ENCODE data around the gene TENT5C. TPM values are rescaled to one million over a fixed set of nuclear protein-coding genes. Genes with fewer than 3 reads are reported as not detected.

Gene TENT5C
- total and polyA plus RNA-seq, 10 of the 15 experiments (the other 5 are each of a cell fraction or from before 2014, with no cell fraction given) = 0.19 to 2.4 (median 0.78) TPM

DNA sequence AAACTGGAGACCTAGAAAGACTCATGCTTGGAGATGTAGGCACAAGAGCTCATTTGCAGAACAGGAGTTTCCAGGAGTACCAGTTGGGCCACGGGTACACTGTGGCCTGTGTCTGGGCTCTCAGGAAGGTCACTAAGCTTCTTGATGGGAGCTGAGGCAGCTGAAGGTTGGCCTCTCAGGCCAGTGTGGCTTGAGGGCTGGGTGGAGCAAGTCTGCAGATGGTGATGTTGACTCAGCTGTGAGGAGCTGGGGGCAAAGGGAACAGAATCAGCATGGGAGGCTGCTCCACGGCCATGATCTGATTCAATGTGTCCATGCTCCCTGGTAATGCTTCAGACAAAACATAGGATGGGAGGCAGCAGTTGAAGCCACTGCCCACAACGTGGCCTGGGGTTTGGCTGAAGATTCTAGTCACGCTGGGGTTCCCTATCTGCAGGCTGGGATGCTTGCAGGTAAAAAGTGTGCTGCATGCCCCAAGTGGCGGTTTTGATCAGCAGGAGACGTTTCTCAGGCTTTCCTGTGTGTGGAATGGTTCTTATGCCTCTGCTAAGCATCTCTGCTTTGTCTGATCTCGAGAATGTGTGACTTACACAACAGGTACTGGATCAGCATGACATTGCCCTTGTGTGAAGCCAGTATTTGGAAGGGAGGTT, 15.4 kb upstream of the TENT5C start:
- Histone ChIP-seq H3K27ac (ENCODE audit: control insufficient read depth, insufficient read depth) (no peak overlapping the region), H3K4me2 (ENCODE audit: control insufficient read depth, insufficient read depth) (no peak overlapping the region), H3K36me3 (ENCODE audit: control insufficient read depth in 2 of 2, insufficient read depth in 2 of 2, low read length in 1 of 2) (no peaks in the 10 kb centered on the region), H3K4me1 (ENCODE audit: control insufficient read depth, insufficient read depth, low read length) (no peaks in the 10 kb centered on the region), H3K9me3 (replicated peaks; ENCODE audit: control insufficient read depth, insufficient read depth, low read length) (no peaks in the 10 kb centered on the region), H3K27me3 (replicated peaks in 1 of 2; ENCODE audit: control insufficient read depth in 2 of 2, insufficient read depth in 2 of 2, low read length in 1 of 2) (peaks cover 0 to 4% of the 10 kb centered on the region in 2 experiments; a peak in 2 of 4 replicates), H3K4me3 (no peak overlapping the region), H3K9ac (ENCODE audit: control insufficient read depth, insufficient read depth, low read length) (no peak overlapping the region), H3K79me2 (ENCODE audit: control insufficient read depth, insufficient read depth, low read length) (no peaks in the 10 kb centered on the region), H2AFZ (ENCODE audit: control insufficient read depth, low read depth, low read length) (no peak overlapping the region), H4K20me1 (ENCODE audit: control insufficient read depth, insufficient read depth) (0 out of 2 replicates have a peak, but pooled peaks cover 3% of the 10 kb centered on the region)
- intact Hi-C loops (cut with micrococcal nuclease; ENCODE audit: unreplicated experiment) (no loop called here), in situ Hi-C loops (cut with MboI) (no loop called here)
- FAIRE-seq = no peak
- POLR2A ChIA-PET = no interaction called here
- WGBS (ENCODE audit: insufficient coverage, insufficient replicate concordance, low lambda C conversion rate, missing lambda C conversion rate) = 5% methylated on average over 7 of the region's 7 CpGs
- DNase-seq (ENCODE audit: low read depth, low spot score) = no peak
- CTCF ChIA-PET = no interaction called here
- SMC1A ChIA-PET (ENCODE audit: uncharacterized antibody, unreplicated experiment) = no interaction called here
- RAD21 ChIA-PET (ENCODE audit: unreplicated experiment) = no interaction called here
- ATAC-seq = no peak
- no TSS peak for BruUV-seq (replicated peaks)
- TF ChIP-seq SRF (IDR thresholded peaks at IDR 0.05; ENCODE audit: low read depth in 2 of 2, low read length in 2 of 2) (no peak), ZBTB4 (CRISPR knock-in tag; IDR thresholded peaks at IDR 0.05) (no peak), ZNF207 (IDR thresholded peaks at IDR 0.05; ENCODE audit: borderline replicate concordance) (no peak), MEF2A (IDR thresholded peaks at IDR 0.05; ENCODE audit: insufficient read depth, low read depth, low read length) (no peak), KDM1A (IDR thresholded peaks at IDR 0.05; ENCODE audit: borderline replicate concordance) (no peak), ZNF24 (IDR thresholded peaks at IDR 0.05) (no peak), SREBF2 (IDR thresholded peaks at IDR 0.05; ENCODE audit: low read length) (no peak), HCFC1 (IDR thresholded peaks at IDR 0.05; ENCODE audit: low read length) (no peak), FOS (IDR thresholded peaks at IDR 0.05; ENCODE audit: borderline replicate concordance, extremely low read depth, insufficient read length) (no peak), ZBTB40 (IDR thresholded peaks at IDR 0.05; ENCODE audit: borderline replicate concordance) (no peak), JUNB (IDR thresholded peaks at IDR 0.05) (no peak), ETV6 (conservative IDR thresholded peaks at IDR 0.05 in 1 of 2, IDR thresholded peaks at IDR 0.05 in 1 of 2; ENCODE audit: borderline replicate concordance in 1 of 2, low read depth in 1 of 2) (no peak), EZH2 (IDR thresholded peaks at IDR 0.05; ENCODE audit: borderline replicate concordance, control insufficient read depth, low read depth, low read length) (no peak), ZNF622 (IDR thresholded peaks at IDR 0.05) (no peak)
- TF ChIP-seq, protein P1, sequence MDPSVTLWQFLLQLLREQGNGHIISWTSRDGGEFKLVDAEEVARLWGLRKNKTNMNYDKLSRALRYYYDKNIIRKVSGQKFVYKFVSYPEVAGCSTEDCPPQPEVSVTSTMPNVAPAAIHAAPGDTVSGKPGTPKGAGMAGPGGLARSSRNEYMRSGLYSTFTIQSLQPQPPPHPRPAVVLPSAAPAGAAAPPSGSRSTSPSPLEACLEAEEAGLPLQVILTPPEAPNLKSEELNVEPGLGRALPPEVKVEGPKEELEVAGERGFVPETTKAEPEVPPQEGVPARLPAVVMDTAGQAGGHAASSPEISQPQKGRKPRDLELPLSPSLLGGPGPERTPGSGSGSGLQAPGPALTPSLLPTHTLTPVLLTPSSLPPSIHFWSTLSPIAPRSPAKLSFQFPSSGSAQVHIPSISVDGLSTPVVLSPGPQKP (IDR thresholded peaks at IDR 0.05; ENCODE audit: low read depth, low read length) = no peak

All from GM12878 (cell line).